HFF-Myc (cell line): ENCODE results near the gene ACADM.
"Not testable (repeated sequence)": the region's sequence is repeated elsewhere in the genome, so short reads cannot be mapped to it uniquely, and the experiment has no call there.

Experiments
- DNase-seq: peaks from one replicate; pipeline ENCODE4 v3.0.0-alpha.2; 2011; ENCODE audit warnings: low read depth; ENCODE audit errors: extremely low read depth
- H3K4me3 ChIP-seq: replicated peaks from 2 replicates; pipeline ENCODE4 v1.5.1; 2011; ENCODE audit warnings: low read depth, mild to moderate bottlenecking, control low read depth, low read length
- CTCF ChIP-seq: IDR thresholded peaks from 2 replicates; pipeline ENCODE4 v1.5.1; 2012; ENCODE audit warnings: mild to moderate bottlenecking, low read depth, low read length, control low read depth; ENCODE audit errors: missing control alignments

ACADM gene

DNA sequence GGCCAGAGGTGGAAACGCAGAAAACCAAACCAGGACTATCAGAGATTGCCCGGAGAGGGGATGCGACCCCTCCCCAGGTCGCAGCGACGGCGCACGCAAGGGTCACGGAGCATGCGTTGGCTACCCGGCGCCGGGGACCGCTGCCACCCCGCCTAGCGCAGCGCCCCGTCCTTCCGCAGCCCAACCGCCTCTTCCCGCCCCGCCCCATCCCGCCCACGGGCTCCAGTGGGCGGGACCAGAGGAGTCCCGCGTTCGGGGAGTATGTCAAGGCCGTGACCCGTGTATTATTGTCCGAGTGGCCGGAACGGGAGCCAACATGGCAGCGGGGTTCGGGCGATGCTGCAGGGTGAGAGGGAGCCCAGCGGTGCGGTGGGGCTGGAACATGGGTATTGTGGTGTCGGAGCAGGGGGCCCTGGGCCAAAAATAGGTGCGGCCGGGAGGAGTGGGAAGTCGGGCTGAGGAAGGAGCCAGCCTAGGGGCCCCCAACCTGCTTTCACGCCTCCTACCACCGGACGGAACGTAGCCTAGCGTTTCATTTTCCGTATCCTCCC lies at the start of gene ACADM:
Gene ACADM (plus strand): TSS at position 238 of the 551 bp plus-strand sequence. CDS start 79 bp downstream, at position 317.
- peak; percentile 32 for DNase-seq
- peak within 1 kb of the TSS; percentile 78 for H3K4me3 ChIP-seq
- no peak for TF ChIP-seq CTCF

- H3K4me3 ChIP-seq = no peak overlapping the region
- no peak for DNase-seq
- no peak for TF ChIP-seq CTCF
Measured at GRCh38 chr1:75677443-75677842, 47.1 kb upstream of the ACADM start.

DNA sequence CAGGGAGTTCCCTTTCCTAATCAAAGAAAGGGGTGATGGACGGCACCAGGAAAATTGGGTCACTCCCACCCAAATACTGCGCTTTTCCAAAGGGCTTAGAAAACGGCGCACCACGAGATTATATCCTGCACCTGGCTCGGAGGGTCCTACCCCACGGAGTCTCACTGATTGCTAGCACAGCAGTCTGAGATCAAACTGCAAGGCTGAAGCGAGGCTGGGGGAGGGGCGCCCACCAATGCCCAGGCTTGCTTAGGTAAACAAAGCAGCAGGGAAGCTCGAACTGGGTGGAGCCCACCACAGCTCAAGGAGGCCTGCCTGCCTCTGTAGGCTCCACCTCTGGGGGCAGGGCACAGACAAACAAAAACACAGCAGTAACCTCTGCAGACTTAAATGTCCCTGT lies 46.5 kb upstream of the ACADM start:
- H3K4me3 ChIP-seq = not testable (repeated sequence)

DNA sequence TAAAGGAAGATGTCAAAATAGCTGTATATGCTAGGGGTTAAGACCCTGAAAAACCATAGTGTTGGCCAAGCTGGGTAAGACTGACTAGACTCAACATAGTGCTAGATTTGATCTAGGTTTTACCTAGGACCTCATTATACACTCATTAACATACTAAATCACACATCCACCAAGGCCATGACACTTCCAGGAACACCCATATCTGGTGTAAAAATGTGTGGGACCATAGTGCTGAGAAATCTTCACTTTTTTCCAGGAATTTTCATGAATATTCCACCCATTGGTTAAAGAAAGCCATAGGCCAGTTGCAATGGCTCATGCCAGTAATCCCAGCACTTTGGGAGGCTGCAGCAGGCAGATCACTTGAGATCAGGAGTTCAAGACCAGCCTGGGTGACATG lies 34.0 kb upstream of the ACADM start:
- H3K4me3 ChIP-seq = no peak overlapping the region
- DNase-seq = no peak
- TF ChIP-seq CTCF = no peak

More for the DNA sequence above, 46.5 kb upstream of the ACADM start:
- DNase-seq = not testable (repeated sequence)

- no peak for DNase-seq
- no peak overlapping the region for H3K4me3 ChIP-seq
- TF ChIP-seq CTCF = no peak
Measured at GRCh38 chr1:75693551-75693950, 31.0 kb upstream of the ACADM start.

DNA sequence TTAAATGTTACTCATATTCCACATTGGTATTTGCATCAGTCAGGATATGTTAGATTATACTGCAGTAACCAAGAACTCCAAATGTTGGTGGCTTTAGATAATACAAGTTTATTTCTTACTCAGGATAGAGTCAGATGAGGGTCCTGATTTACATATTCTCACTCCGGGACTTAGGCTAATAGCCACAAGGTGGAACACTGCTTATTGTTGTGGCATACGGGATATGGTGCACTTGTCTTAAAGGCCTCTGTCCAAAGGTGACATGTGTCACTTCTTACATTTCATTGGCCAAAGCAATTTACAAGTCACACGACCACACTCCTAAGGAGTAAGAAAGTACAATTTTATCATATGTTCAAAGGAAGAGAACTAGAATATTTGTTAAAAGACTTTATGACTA lies 28.5 kb upstream of the ACADM start:
- H3K4me3 ChIP-seq = no peak overlapping the region
- no peak for TF ChIP-seq CTCF
- no peak for DNase-seq

DNA sequence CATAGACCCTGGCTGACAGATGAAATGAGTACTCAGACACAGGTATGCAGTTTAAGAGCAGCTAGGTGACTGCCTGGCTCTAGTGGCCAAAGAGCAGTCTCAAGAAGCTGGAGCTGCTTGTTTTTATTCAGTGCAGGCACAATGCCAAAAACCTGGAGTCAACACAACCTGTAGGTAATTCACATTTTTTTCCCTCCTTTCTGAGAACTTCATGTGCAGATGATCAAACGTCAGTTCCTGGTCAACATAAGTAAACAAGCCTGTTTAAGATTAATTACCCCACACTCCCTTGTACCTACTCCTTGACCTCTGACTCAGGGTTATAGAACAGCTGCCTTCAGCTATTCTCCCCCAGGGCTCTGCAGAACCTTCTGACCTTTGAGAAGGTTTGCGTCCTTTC lies 17.3 kb upstream of the ACADM start:
- TF ChIP-seq CTCF = no peak
- no peak overlapping the region for H3K4me3 ChIP-seq
- no peak for DNase-seq

GRCh38 chr1:75708910-75709309 lies 15.6 kb upstream of the ACADM start:
- H3K4me3 ChIP-seq = no peak overlapping the region
- DNase-seq = no peak
- TF ChIP-seq CTCF = no peak
